ENCODE results near the gene ANK2.

DNA sequence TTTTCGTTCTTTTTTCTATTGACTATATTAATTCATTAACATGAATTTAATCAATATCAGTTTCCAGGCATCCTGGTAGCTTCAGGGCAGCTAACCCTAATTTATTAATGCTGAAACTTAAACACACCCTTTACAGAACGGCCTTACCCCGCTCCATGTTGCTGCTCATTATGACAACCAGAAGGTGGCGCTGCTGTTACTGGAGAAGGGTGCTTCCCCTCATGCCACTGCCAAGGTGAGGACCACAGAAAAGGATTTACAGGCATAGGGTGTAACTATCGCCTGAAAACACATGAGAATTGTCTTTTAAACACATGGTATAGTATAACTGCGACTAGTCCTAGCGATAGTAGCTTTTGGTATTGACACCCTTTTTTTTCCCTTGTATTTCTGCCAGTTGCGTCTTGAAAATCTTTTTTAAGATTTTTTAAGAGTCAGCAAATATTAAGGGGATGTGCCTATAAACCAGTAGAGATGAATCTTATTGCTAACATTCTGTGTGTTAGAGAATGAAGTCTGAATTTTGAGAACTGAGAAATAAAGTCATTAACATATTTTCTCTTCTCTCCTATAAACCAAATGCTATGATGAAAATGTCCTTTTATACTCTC is 229.0 kb downstream of the ANK2 start:
- TF ChIP-seq, protein P1, sequence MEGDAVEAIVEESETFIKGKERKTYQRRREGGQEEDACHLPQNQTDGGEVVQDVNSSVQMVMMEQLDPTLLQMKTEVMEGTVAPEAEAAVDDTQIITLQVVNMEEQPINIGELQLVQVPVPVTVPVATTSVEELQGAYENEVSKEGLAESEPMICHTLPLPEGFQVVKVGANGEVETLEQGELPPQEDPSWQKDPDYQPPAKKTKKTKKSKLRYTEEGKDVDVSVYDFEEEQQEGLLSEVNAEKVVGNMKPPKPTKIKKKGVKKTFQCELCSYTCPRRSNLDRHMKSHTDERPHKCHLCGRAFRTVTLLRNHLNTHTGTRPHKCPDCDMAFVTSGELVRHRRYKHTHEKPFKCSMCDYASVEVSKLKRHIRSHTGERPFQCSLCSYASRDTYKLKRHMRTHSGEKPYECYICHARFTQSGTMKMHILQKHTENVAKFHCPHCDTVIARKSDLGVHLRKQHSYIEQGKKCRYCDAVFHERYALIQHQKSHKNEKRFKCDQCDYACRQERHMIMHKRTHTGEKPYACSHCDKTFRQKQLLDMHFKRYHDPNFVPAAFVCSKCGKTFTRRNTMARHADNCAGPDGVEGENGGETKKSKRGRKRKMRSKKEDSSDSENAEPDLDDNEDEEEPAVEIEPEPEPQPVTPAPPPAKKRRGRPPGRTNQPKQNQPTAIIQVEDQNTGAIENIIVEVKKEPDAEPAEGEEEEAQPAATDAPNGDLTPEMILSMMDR (optimal IDR thresholded peaks at IDR 0.05 in 1 of 3, IDR thresholded peaks at IDR 0.05 in 1 of 3, conservative IDR thresholded peaks at IDR 0.05 in 1 of 3; ENCODE audit: extremely low read depth in 1 of 3, insufficient read depth in 2 of 3, low read length in 3 of 3): peak; percentile 81 to 98 (median 90)
- no peak for TF ChIP-seq EZH2 (IDR thresholded peaks at IDR 0.05; ENCODE audit: low read length)
